Keratinocyte (primary cell): ENCODE measurements around the gene PHACTR1. TPM values are rescaled to one million over a fixed set of nuclear protein-coding genes. Genes with fewer than 3 reads are reported as not detected.

Experiments used
- DNase-seq: peaks from one replicate; pipeline ENCODE4 v3.0.0-alpha.2; 2011; ENCODE audit warnings: low read depth, missing footprints, low spot score
- FAIRE-seq: peaks from 2 replicates; lab custom pipeline; 2011; peaks lifted over from hg19 to GRCh38; lab: Jason Lieb, UNC
- H2AFZ ChIP-seq: 2 replicates; pipeline ENCODE4 v1.6.0; 2012; ENCODE audit warnings: low read length, control low read depth, inconsistent platforms; ENCODE audit not compliant: control insufficient read depth
- H3K27ac ChIP-seq: 2 replicates; pipeline ENCODE4 v1.5.1; 2011; ENCODE audit warnings: low read length; ENCODE audit not compliant: control insufficient read depth, insufficient read depth
- H3K27me3 ChIP-seq: 3 replicates; pipeline ENCODE4 v1.6.0; 2011; ENCODE audit warnings: low read length; ENCODE audit not compliant: control insufficient read depth, insufficient read depth; ENCODE audit errors: extremely low read depth
- H3K36me3 ChIP-seq, 2 experiments: 2 replicates in 1 of 2; 3 replicates in 1 of 2; pipeline ENCODE4 v1.5.1; 2011; ENCODE audit warnings: low read length in 2 of 2, mild to moderate bottlenecking in 1 of 2; ENCODE audit not compliant: control insufficient read depth in 2 of 2, insufficient read depth in 2 of 2; ENCODE audit errors: extremely low read depth in 1 of 2
- H3K4me1 ChIP-seq: 3 replicates; pipeline ENCODE4 v1.5.1; 2011; ENCODE audit warnings: low read length; ENCODE audit not compliant: control insufficient read depth, insufficient read depth; ENCODE audit errors: extremely low read depth
- H3K4me2 ChIP-seq: 3 replicates; pipeline ENCODE4 v1.6.0; 2011; ENCODE audit warnings: low read depth, low read length; ENCODE audit not compliant: control insufficient read depth, insufficient read depth; ENCODE audit errors: extremely low read depth
- H3K4me3 ChIP-seq, 3 experiments: fragments of 200-600 bp in 1 of 3; sonication (generic) in 1 of 3; 2 replicates in 2 of 3; 3 replicates in 1 of 3; pipeline ENCODE4 v1.5.1; 2011 to 2016; ENCODE audit warnings: low read length in 3 of 3, mild to moderate bottlenecking in 3 of 3, control low read depth in 2 of 3, inconsistent platforms in 1 of 3, low read depth in 1 of 3, mixed read lengths in 1 of 3, mixed run types in 1 of 3, moderate library complexity in 1 of 3; ENCODE audit not compliant: control insufficient read depth in 2 of 3, insufficient read depth in 2 of 3; ENCODE audit errors: extremely low read depth in 1 of 3
- H3K79me2 ChIP-seq: 2 replicates; pipeline ENCODE4 v1.6.0; 2012; ENCODE audit warnings: low read length; ENCODE audit not compliant: control insufficient read depth, insufficient read depth
- H3K9ac ChIP-seq: 3 replicates; pipeline ENCODE4 v1.6.0; 2011; ENCODE audit warnings: low read length; ENCODE audit not compliant: control insufficient read depth, insufficient read depth; ENCODE audit errors: extremely low read depth
- H3K9me1 ChIP-seq: 3 replicates; pipeline ENCODE4 v1.6.0; 2011; ENCODE audit warnings: low read length; ENCODE audit not compliant: control insufficient read depth, insufficient read depth; ENCODE audit errors: extremely low read depth
- H3K9me3 ChIP-seq: 2 replicates; pipeline ENCODE4 v1.5.1; 2012; ENCODE audit warnings: low read depth, low read length; ENCODE audit not compliant: control insufficient read depth
- H4K20me1 ChIP-seq: 3 replicates; pipeline ENCODE4 v1.6.0; 2011; ENCODE audit warnings: low read length; ENCODE audit not compliant: control insufficient read depth, insufficient read depth; ENCODE audit errors: extremely low read depth
- EZH2 ChIP-seq: IDR thresholded peaks from one replicate; pipeline ENCODE4 v1.6.1; 2012; ENCODE audit warnings: inconsistent platforms, mild to moderate bottlenecking, low read length, moderate library complexity
- dilution Hi-C: fragments of 300-500 bp; cut with MboI; formaldehyde crosslinking; loops from one replicate; pipeline ENCODE4 v1.7.0; 2020; ENCODE audit warnings: low sequenced_read_pairs; ENCODE audit not compliant: extremely low pct_ligation_motif_present
- polyA plus RNA-seq, 5 experiments: library from polyadenylated mRNA; depleted of rRNA in 3 of 5; stranded (reverse) in 3 of 5; stranded (forward) in 1 of 5; unstranded in 1 of 5; fragments of >200 nt; gene quantifications; 1 replicate in 1 of 5; 2 replicates in 3 of 5; 3 replicates in 1 of 5; pipeline versions ENCODE4 v1.2.1 to v1.2.3, GENCODE V29; 2011 to 2012; ENCODE audit warnings: missing spikeins in 2 of 5, low read depth in 1 of 5, low replicate concordance in 1 of 5
- TF ChIP-seq, protein P1 (sequence below), 3 experiments: IDR thresholded peaks in 1 of 3; conservative IDR thresholded peaks in 1 of 3; optimal IDR thresholded peaks in 1 of 3; 2 replicates in 2 of 3; 3 replicates in 1 of 3; pipeline versions ENCODE3 to v1.5.1; 2011; ENCODE audit warnings: low read length in 3 of 3, mild to moderate bottlenecking in 3 of 3, moderate library complexity in 2 of 3, control low read depth in 1 of 3, inconsistent platforms in 1 of 3; ENCODE audit not compliant: insufficient read depth in 2 of 3; ENCODE audit errors: extremely low read depth in 1 of 3

Gene PHACTR1
- polyA plus RNA-seq, 1 donor (not counting 4 experiments of a cell fraction or from before 2014, with no cell fraction given) = 0.22 TPM

DNA sequence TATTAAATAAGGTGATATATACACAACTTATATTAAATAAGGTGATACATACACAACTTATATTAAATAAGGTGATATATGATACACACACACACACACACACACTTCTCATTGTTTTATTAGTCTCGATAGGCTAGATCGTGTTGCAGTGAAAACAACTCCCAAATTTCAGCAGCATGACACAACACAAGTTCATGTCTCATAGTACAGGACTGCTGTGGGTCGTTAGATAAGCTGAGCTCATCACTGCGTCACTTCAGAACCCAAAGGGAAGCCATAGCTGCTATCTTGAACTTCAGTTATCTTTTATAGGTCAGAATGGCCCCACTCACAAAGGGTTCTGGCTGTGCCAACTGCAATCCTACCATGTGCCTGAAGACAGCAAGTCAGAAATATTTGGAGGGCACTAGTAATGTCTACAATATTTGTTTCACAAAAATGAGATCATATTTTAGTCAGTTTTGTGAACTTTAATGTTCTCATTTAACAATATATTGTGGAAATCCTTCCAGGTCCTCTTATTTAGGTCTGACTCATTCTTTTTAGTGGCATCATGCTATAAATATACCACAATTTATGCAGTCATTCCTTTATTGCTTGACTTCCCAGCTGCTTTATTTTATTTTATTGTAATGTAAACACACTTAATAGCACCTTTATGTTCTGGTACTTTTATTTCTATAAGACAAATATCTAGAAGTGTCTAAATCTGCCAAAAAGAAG, 290.2 kb downstream of the PHACTR1 start:
- Histone ChIP-seq H2AFZ (no peak overlapping the region), H3K9ac (no peak overlapping the region), H3K4me1 (no peaks in the 10 kb centered on the region), H3K79me2 (no peaks in the 10 kb centered on the region), H3K27ac (no peak overlapping the region), H3K27me3 (peaks cover 11% of the 10 kb centered on the region), H3K36me3 (no peaks in the 10 kb centered on the region), H3K9me3 (no peaks in the 10 kb centered on the region), H4K20me1 (no peaks in the 10 kb centered on the region), H3K4me2 (no peak overlapping the region), H3K9me1 (no peaks in the 10 kb centered on the region), H3K4me3 (no peak overlapping the region)
- dilution Hi-C loops = no loop called here
- DNase-seq = no peak
- TF ChIP-seq, protein P1, sequence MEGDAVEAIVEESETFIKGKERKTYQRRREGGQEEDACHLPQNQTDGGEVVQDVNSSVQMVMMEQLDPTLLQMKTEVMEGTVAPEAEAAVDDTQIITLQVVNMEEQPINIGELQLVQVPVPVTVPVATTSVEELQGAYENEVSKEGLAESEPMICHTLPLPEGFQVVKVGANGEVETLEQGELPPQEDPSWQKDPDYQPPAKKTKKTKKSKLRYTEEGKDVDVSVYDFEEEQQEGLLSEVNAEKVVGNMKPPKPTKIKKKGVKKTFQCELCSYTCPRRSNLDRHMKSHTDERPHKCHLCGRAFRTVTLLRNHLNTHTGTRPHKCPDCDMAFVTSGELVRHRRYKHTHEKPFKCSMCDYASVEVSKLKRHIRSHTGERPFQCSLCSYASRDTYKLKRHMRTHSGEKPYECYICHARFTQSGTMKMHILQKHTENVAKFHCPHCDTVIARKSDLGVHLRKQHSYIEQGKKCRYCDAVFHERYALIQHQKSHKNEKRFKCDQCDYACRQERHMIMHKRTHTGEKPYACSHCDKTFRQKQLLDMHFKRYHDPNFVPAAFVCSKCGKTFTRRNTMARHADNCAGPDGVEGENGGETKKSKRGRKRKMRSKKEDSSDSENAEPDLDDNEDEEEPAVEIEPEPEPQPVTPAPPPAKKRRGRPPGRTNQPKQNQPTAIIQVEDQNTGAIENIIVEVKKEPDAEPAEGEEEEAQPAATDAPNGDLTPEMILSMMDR (optimal IDR thresholded peaks at IDR 0.05 in 1 of 3, IDR thresholded peaks at IDR 0.05 in 1 of 3, conservative IDR thresholded peaks at IDR 0.05 in 1 of 3; ENCODE audit: extremely low read depth in 1 of 3, insufficient read depth in 2 of 3, low read length in 3 of 3) = no peak
- no peak for TF ChIP-seq EZH2
- no peak for FAIRE-seq

DNA sequence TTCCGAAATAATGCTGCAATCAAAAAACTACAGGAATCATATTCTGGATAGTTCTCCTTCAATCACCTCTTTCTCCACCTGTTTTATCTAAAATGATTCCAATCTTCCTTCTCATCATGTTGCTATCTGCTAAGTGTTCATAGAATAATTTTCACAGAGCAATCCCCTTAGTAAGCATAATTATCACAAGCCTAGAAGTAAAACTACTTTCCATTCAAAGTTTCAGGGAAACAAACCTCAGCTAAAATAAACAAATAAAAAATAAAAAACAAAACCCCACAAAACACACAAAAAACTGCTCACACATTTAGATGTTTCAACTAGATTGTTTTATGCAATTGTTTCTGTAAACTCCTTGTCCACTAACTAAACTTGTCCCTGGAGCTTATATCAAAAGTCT, 291.2 kb downstream of the PHACTR1 start:
- Histone ChIP-seq H3K4me1 (no peaks in the 10 kb centered on the region), H3K79me2 (no peaks in the 10 kb centered on the region), H3K36me3 (no peaks in the 10 kb centered on the region), H3K9ac (no peak overlapping the region), H3K27me3 (peaks cover 21% of the 10 kb centered on the region), H3K4me2 (no peak overlapping the region), H4K20me1 (no peaks in the 10 kb centered on the region), H3K4me3 (no peak overlapping the region), H3K9me1 (no peaks in the 10 kb centered on the region), H2AFZ (no peak overlapping the region), H3K27ac (no peak overlapping the region), H3K9me3 (no peaks in the 10 kb centered on the region)
- FAIRE-seq (no peak), DNase-seq (no peak)
- TF ChIP-seq, protein P1 (optimal IDR thresholded peaks at IDR 0.05 in 1 of 3, IDR thresholded peaks at IDR 0.05 in 1 of 3, conservative IDR thresholded peaks at IDR 0.05 in 1 of 3; ENCODE audit: extremely low read depth in 1 of 3, insufficient read depth in 2 of 3, low read length in 3 of 3) = no peak
- TF ChIP-seq EZH2 = no peak
- dilution Hi-C loops = no loop called here
